Naive thymus-derived CD4-positive, alpha-beta T cell (primary cell): ENCODE data around the gene TRIP11. TPM values are rescaled to one million over a fixed set of nuclear protein-coding genes. Genes with fewer than 3 reads are reported as not detected.
"Not testable (repeated sequence)": the region's sequence is repeated elsewhere in the genome, so short reads cannot be mapped to it uniquely, and the experiment has no call there.

Experiments
- ATAC-seq: fragments of 150-1000 bp; cut with Tn5 transposase; 2 replicates; pipeline ENCODE4 v1.10.0; 2021; ENCODE audit warnings: mild to moderate bottlenecking, moderate library complexity
- CTCF ChIA-PET: fragments of 350-600 bp; sonication (Branson Sonifier 250); formaldehyde crosslinking; loops from one replicate; lab custom pipeline; 2021; ENCODE audit warnings: antibody characterized with exemption; lab: Charles Lee
- POLR2A ChIA-PET: fragments of 350-600 bp; sonication (Branson Sonifier 250); formaldehyde crosslinking; loops from one replicate; lab custom pipeline; 2021; ENCODE audit warnings: antibody characterized with exemption, inconsistent platforms; lab: Charles Lee
- DNase-seq, 9 donors: peaks; one replicate each; pipeline versions ENCODE4 v3.0.0 to v3.0.0-alpha.2; 2020 to 2022; ENCODE audit warnings: mixed read lengths in 1 of 9
- H3K27ac ChIP-seq: one replicate; pipeline ENCODE4 v1.7.0; 2013; ENCODE audit warnings: mild to moderate bottlenecking, low read depth, low read length, moderate library complexity
- H3K27me3 ChIP-seq, 2 donors: one replicate each; pipeline ENCODE4 v1.7.0; 2013; ENCODE audit warnings: low read length in 2 of 2, mild to moderate bottlenecking in 2 of 2, moderate library complexity in 2 of 2; ENCODE audit not compliant: control insufficient read depth in 2 of 2, insufficient read depth in 2 of 2
- H3K36me3 ChIP-seq, 3 experiments: 1 replicate in 2 of 3; 2 replicates in 1 of 3; pipeline ENCODE4 v1.7.0; 2013; ENCODE audit warnings: low read length in 3 of 3, mild to moderate bottlenecking in 3 of 3, moderate library complexity in 1 of 3; ENCODE audit not compliant: insufficient read depth in 3 of 3, control insufficient read depth in 2 of 3
- H3K4me1 ChIP-seq, 2 donors: one replicate each; pipeline ENCODE4 v1.7.0; 2013; ENCODE audit warnings: low read length in 2 of 2, mild to moderate bottlenecking in 2 of 2, moderate library complexity in 1 of 2; ENCODE audit not compliant: control insufficient read depth in 2 of 2, insufficient read depth in 2 of 2
- H3K4me3 ChIP-seq: 2 replicates; pipeline ENCODE4 v1.7.0; 2013; ENCODE audit warnings: mild to moderate bottlenecking, low read length
- H3K9me3 ChIP-seq, 3 experiments: 1 replicate in 2 of 3; 2 replicates in 1 of 3; pipeline ENCODE4 v1.7.0; 2013; ENCODE audit warnings: low read length in 3 of 3; ENCODE audit not compliant: control insufficient read depth in 2 of 3
- H3K27ac Mint-ChIP-seq, 9 donors: one replicate each; pipeline ENCODE4 v1.8.0; 2020 to 2022; ENCODE audit warnings: mixed read lengths in 9 of 9, mild to moderate bottlenecking in 8 of 9, moderate library complexity in 5 of 9, inconsistent platforms in 2 of 9
- H3K27me3 Mint-ChIP-seq, 5 donors: one replicate each; pipeline ENCODE4 v1.8.0; 2021 to 2022; ENCODE audit warnings: mixed read lengths in 5 of 5, mild to moderate bottlenecking in 1 of 5
- H3K36me3 Mint-ChIP-seq, 5 donors: one replicate each; pipeline ENCODE4 v1.8.0; 2020 to 2022; ENCODE audit warnings: mixed read lengths in 5 of 5, mild to moderate bottlenecking in 3 of 5, inconsistent platforms in 1 of 5
- H3K4me1 Mint-ChIP-seq, 7 donors: one replicate each; pipeline ENCODE4 v1.8.0; 2020 to 2022; ENCODE audit warnings: mixed read lengths in 7 of 7, mild to moderate bottlenecking in 3 of 7, inconsistent platforms in 1 of 7
- H3K4me3 Mint-ChIP-seq, 10 donors: one replicate each; pipeline ENCODE4 v1.8.0; 2020 to 2022; ENCODE audit warnings: mild to moderate bottlenecking in 10 of 10, mixed read lengths in 10 of 10, moderate library complexity in 6 of 10, inconsistent platforms in 2 of 10
- H3K9me3 Mint-ChIP-seq, 11 donors: one replicate each; pipeline ENCODE4 v1.8.0; 2020 to 2022; ENCODE audit warnings: mixed read lengths in 11 of 11, mild to moderate bottlenecking in 4 of 11, inconsistent platforms in 1 of 11, moderate library complexity in 1 of 11
- intact Hi-C, 2 donors: fragments of 100-400 bp; cut with micrococcal nuclease; formaldehyde crosslinking; loops; one replicate each; pipeline ENCODE4 v1.15.1; 2023
- polyA plus RNA-seq, 2 donors: library from polyadenylated mRNA; unstranded; fragments of 300-500 nt; fragmentation: Illumina TruSeq; gene quantifications; one replicate each; pipeline ENCODE4 v1.2.3, GENCODE V29; 2021
- total RNA-seq, 6 experiments: library from RNA in 5 of 6; stranded (reverse) in 5 of 6; gene quantifications; 1 replicate in 5 of 6; 2 replicates in 1 of 6; pipeline ENCODE4 v1.2.3 and lab custom pipeline; 2021 to 2026

Gene TRIP11
- total RNA-seq (10 to 100 TPM; 34.1 to 72.4 (median 58.4) TPM), polyA plus RNA-seq (10 to 100 TPM; 46.1 to 74.8 TPM), total RNA-seq (lab: John Stamatoyannopoulos, UW) (108 reads per million, percentile 86 among the genes with 10 or more reads in this experiment)

DNA sequence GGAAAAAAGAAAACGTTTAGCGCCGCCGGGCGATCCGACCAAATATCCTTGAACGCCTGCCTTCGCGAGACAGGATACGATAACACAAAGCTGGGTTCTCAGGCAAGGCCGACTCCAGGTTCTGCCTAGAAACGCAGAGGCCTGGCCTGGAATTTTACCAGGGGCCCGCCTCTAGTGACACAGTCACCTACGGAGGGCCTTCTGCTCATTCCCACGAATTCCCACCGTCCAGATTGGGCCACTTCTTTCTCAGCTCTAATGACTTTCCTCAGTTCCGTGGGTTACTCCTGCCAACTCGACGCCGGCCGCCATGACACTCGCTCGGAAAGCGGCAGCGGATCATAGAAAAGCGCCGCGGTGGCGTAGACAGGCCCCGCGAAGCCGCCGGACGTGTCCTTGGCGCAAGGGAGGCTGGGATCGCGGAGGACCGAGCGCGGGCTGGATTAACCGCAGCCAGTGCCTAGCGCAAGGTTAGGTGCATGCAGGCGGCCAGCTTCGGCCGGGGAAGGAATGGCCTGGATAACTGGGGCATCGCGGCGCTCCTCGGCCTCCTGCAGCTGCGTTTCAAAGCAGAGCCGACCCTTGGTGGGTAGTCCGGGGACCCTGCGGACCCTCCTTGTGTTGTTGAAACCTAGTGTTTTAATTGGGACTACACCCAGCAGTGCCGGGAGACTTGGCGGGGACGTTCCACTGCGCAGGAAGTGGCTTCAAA lies at the start of gene TRIP11:
Gene TRIP11, minus strand, starts transcription at position 341 of the 712 bp plus-strand sequence. CDS start 374 bp downstream, outside the sequence.
- intact Hi-C loops: loop anchor here (1.0 to 10.0 kb wide), 12 partner anchors 17 to 1656 kb away; partner anchors contain the start of genes ATXN3 (in 2 of the 2), CPSF2 (in 2 of the 2), NDUFB1 (in 2 of the 2) and PPP4R3A (in 2 of the 2)
- H3K9me3 Mint-ChIP-seq: peaks cover 0 to 2% (median 0%) of the 10 kb centered on the region in 11 donors
- ChIA-PET POLR2A (interaction anchor here (0.6 to 2.6 kb wide), 28 partner anchors 10 to 1145 kb away, joined by 3 to 36 read pairs (median 4); partner anchors contain the start of genes ATXN3, CPSF2, LYSET and MOAP1), CTCF (interaction anchor here (0.9 to 1.6 kb wide), 4 partner anchors 10 to 77 kb away, joined by 5 to 11 read pairs (median 8); partner anchors contain the start of gene ATXN3)
- Histone ChIP-seq H3K27ac (peak within 1 kb of the TSS; percentile 84), H3K9me3 (no peaks in the 10 kb centered on the region), H3K36me3 (peaks cover 0 to 2% (median 0%) of the 10 kb centered on the region in 3 experiments), H3K27me3 (no peaks in the 10 kb centered on the region), H3K4me3 (peak within 1 kb of the TSS; percentile 86), H3K4me1 (peaks cover 20 to 21% of the 10 kb centered on the region in 2 donors)
- peak; percentile 88 to 97 (median 94) for DNase-seq
- peak within 1 kb of the TSS; percentile 91 to 99 (median 96) for H3K4me3 Mint-ChIP-seq
- no peaks in the 10 kb centered on the region for H3K27me3 Mint-ChIP-seq
- peak within 1 kb of the TSS in 7 of 9 donors; percentile 96 to 100 (median 98) for H3K27ac Mint-ChIP-seq
- ATAC-seq: peak; percentile 96
- H3K4me1 Mint-ChIP-seq: peaks cover 6 to 50% (median 35%) of the 10 kb centered on the region in 7 donors
- peaks cover 0 to 10% (median 5%) of the 10 kb centered on the region in 5 donors for H3K36me3 Mint-ChIP-seq

DNA sequence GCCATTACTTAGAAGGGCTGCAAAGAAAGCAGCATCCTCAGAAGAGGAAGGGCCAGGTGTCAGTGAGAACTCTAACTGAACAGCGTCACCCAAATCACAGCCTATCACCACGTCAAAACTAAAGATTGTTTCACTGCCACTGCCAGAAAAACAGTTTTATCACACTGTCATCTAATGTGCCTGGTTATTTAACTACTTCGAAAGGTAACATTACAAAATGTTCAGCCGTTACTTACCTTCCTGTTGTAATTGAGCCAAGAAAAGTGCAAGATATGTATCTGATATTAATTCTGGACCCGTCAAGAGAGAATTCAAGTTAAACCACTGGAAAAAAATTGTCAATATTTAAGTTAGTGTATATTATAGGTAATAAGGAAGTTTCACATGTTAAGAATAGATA lies 48.6 kb upstream of the TRIP11 start:
- no peaks in the 10 kb centered on the region for H3K4me1 Mint-ChIP-seq
- no peak for DNase-seq
- Histone ChIP-seq H3K4me1 (no peaks in the 10 kb centered on the region), H3K4me3 (no peak overlapping the region), H3K27me3 (no peaks in the 10 kb centered on the region), H3K36me3 (peaks cover 8 to 35% (median 14%) of the 10 kb centered on the region in 3 experiments), H3K9me3 (no peaks in the 10 kb centered on the region), H3K27ac (no peak overlapping the region)
- no peak for ATAC-seq
- H3K4me3 Mint-ChIP-seq: no peak overlapping the region
- H3K9me3 Mint-ChIP-seq: no peaks in the 10 kb centered on the region
- H3K36me3 Mint-ChIP-seq: peaks cover 11 to 44% (median 32%) of the 10 kb centered on the region in 5 donors
- POLR2A ChIA-PET: no interaction called here
- H3K27ac Mint-ChIP-seq: no peak overlapping the region
- intact Hi-C loops: no loop called here
- no peaks in the 10 kb centered on the region for H3K27me3 Mint-ChIP-seq
- CTCF ChIA-PET: interaction anchor here (0.6 kb wide), 1 partner anchor 329 kb away, joined by 3 read pairs; no protein-coding TSS in a partner anchor

DNA sequence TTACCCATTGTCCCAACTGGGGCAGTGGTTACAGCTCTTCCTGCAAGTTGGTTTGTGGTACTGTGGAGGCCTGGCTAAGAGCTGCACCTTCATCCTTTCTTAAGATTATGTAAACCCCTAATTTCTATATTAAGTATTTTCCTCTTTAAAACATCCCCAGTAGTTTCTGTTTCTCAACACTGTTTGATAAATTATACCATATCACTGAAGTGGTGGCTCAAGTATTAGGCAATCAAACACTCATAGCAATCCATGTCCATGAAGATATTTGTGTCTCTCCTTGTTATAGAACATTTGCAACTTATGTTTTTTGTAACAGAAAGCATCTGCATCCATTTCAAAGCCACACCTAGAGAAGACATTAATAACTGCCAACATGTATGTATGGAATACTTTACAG lies 34.7 kb upstream of the TRIP11 start:
- peaks cover 0 to 32% (median 9%) of the 10 kb centered on the region in 5 donors for H3K36me3 Mint-ChIP-seq
- ChIA-PET CTCF (no interaction called here), POLR2A (no interaction called here)
- Histone ChIP-seq H3K4me1 (no peaks in the 10 kb centered on the region), H3K27me3 (no peaks in the 10 kb centered on the region), H3K36me3 (peaks cover 2 to 36% (median 4%) of the 10 kb centered on the region in 3 experiments), H3K4me3 (no peak overlapping the region), H3K9me3 (no peaks in the 10 kb centered on the region), H3K27ac (no peak overlapping the region)
- intact Hi-C loops: no loop called here
- H3K4me3 Mint-ChIP-seq: no peak overlapping the region
- DNase-seq (no peak), ATAC-seq (no peak)
- no peak overlapping the region for H3K27ac Mint-ChIP-seq
- H3K4me1 Mint-ChIP-seq: peaks cover 0 to 5% (median 0%) of the 10 kb centered on the region in 7 donors
- H3K9me3 Mint-ChIP-seq: no peaks in the 10 kb centered on the region
- no peaks in the 10 kb centered on the region for H3K27me3 Mint-ChIP-seq

DNA sequence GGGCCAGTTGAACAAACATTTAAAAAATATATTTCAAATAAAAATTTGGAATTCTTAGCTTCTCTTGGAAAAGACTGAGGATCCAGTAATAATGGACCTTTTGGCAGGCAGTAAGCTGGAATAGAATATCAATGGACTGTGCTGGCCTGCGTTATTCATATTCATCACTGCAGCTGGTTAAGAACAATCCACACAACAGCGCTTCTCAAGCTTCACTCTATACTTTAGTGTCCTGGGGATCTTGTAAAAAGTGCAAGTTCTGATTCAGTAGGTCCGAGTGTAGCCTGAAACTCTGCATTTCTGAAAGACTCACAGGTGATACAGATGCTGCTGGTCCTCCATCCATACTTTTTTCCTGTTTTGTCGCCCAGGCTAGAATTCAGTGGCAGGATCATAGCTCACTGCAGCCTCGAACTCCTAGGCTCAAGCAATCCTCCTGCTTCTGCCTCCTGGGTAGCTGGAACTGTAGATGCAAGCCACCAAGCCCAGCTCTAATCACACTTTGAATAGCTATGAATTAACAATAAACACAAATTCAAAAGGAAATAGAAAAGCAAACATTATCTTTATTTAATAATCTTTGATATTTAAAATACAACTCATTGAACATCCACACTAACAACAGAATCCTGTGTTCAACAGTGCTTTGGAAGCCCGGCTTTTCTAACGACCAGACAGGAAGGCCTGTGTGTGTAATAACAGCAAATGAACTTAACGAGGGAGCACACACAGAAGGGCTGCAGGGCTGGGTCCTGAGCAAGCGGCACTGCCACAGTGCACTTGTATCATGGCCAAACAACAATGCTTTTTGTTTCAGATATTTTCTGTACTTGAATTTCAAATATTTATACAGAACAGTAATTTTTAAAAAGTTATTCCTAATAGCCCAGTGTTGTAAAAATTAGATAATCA lies 18.4 kb upstream of the TRIP11 start:
- no peak overlapping the region for H3K27ac ChIP-seq
- no peaks in the 10 kb centered on the region for H3K4me1 Mint-ChIP-seq
- H3K36me3 Mint-ChIP-seq: peaks cover 0 to 6% (median 2%) of the 10 kb centered on the region in 5 donors
- H3K27me3 Mint-ChIP-seq: no peaks in the 10 kb centered on the region
- H3K4me1 ChIP-seq: no peaks in the 10 kb centered on the region
- no peaks in the 10 kb centered on the region for H3K9me3 ChIP-seq
- no peaks in the 10 kb centered on the region for H3K9me3 Mint-ChIP-seq
- H3K27me3 ChIP-seq: no peaks in the 10 kb centered on the region
- ChIA-PET CTCF (no interaction called here), POLR2A (interaction anchor here (1.0 kb wide), 1 partner anchor 18 kb away, joined by 5 read pairs; no protein-coding TSS in a partner anchor)
- DNase-seq: no peak
- H3K27ac Mint-ChIP-seq: no peak overlapping the region
- H3K4me3 Mint-ChIP-seq: no peak overlapping the region
- H3K4me3 ChIP-seq: no peak overlapping the region
- no peak for ATAC-seq
- intact Hi-C loops: loop anchor here in 1 of 2 donors (2.0 kb wide), 1 partner anchor 17 kb away; the partner anchor contains the start of gene TRIP11
- H3K36me3 ChIP-seq: peaks cover 0 to 5% (median 0%) of the 10 kb centered on the region in 3 experiments

DNA sequence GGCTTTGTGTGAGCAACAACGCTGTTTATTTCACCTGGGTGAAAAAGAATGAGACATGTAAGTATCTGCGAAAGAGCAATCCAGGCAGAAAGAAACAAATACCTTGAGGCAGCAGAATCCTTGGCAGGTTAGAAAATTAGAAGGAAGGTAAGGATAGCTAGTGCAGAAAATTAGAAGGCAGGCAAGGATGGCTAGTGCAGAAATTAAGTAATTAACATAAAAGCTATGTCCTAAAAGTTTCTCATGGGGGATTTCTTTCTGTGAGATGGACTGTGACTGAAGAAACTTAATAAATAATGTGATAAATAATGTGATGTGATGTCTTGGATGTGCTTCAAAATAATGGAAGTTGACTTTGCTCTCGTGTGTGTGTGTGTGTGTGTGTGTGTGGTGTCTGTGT lies 9.9 kb upstream of the TRIP11 start:
- POLR2A ChIA-PET: interaction anchor here (0.7 kb wide), 1 partner anchor 1410 kb away, joined by 3 read pairs; no protein-coding TSS in a partner anchor
- Histone ChIP-seq H3K27ac (no peak overlapping the region), H3K4me3 (no peak overlapping the region), H3K27me3 (no peaks in the 10 kb centered on the region), H3K36me3 (peaks cover 0 to 7% (median 0%) of the 10 kb centered on the region in 3 experiments), H3K4me1 (no peaks in the 10 kb centered on the region), H3K9me3 (peaks cover 0 to 4% (median 0%) of the 10 kb centered on the region in 3 experiments)
- CTCF ChIA-PET: interaction anchor here (0.8 to 1.2 kb wide), 2 partner anchors 10 to 16 kb away, joined by 3 to 5 read pairs; partner anchors contain the start of gene TRIP11
- Mint-ChIP-seq H3K27me3 (no peaks in the 10 kb centered on the region), H3K27ac (peak overlapping the region in 2 of 9 donors; percentile 7 to 11), H3K4me1 (peaks cover 0 to 9% (median 0%) of the 10 kb centered on the region in 7 donors), H3K4me3 (no peak overlapping the region), H3K9me3 (peaks cover 2 to 17% (median 10%) of the 10 kb centered on the region in 11 donors), H3K36me3 (peaks cover 14 to 30% (median 25%) of the 10 kb centered on the region in 5 donors)
- no peak for DNase-seq
- intact Hi-C loops: no loop called here
- no peak for ATAC-seq

DNA sequence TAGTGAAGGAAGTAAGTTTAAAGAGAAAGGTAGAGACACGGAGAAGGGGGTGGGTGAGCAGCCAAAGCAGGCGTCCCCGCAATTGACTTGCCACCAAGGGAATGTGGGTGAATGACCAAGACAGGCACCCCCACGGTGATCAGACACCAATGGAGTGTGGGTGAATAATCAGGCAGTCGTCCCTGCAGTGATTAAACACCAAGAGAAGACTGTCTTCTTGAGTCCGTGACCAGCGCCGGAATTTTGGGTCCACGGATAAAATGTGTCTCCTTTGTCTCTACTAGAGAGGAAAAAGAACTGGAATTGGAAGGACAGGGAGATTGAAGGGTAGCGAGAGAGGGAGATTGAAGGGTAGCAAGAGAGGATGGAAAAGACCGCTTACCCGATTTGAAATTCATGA lies 9.4 kb upstream of the TRIP11 start:
- H3K27ac Mint-ChIP-seq, H3K4me3 ChIP-seq, H3K36me3 ChIP-seq, H3K4me3 Mint-ChIP-seq, H3K4me1 ChIP-seq, H3K9me3 ChIP-seq, H3K27ac ChIP-seq, H3K27me3 ChIP-seq, intact Hi-C loops, H3K27me3 Mint-ChIP-seq, DNase-seq, ATAC-seq, H3K4me1 Mint-ChIP-seq: not testable (repeated sequence)
- POLR2A ChIA-PET: interaction anchor here (0.7 kb wide), 1 partner anchor 1409 kb away, joined by 3 read pairs; no protein-coding TSS in a partner anchor
- CTCF ChIA-PET: interaction anchor here (1.2 kb wide), 1 partner anchor 9 kb away, joined by 5 read pairs; the partner anchor contains the start of gene TRIP11
- H3K9me3 Mint-ChIP-seq: peaks cover 2 to 17% (median 10%) of the 10 kb centered on the region in 11 donors
- peaks cover 14 to 30% (median 25%) of the 10 kb centered on the region in 5 donors for H3K36me3 Mint-ChIP-seq
